H54 (cell line): ENCODE results near the gene CD34.
"Not testable (repeated sequence)": the region's sequence is repeated elsewhere in the genome, so short reads cannot be mapped to it uniquely, and the experiment has no call there.

Experiments used
- DNase-seq: peaks from one replicate; pipeline ENCODE4 v3.0.0; 2011; ENCODE audit warnings: low spot score, mixed read lengths; ENCODE audit not compliant: insufficient read length
- FAIRE-seq: peaks from 3 replicates; lab custom pipeline; 2011; peaks lifted over from hg19 to GRCh38; lab: Jason Lieb, UNC
- POLR2A ChIP-seq: IDR thresholded peaks from 2 replicates; pipeline ENCODE4 v1.6.1; 2011; ENCODE audit warnings: low read depth, mild to moderate bottlenecking, low read length

CD34 gene

GRCh38 chr1:207885129-207886032, 25.5 kb downstream of the CD34 start:
- DNase-seq, result peak; percentile 68
- TF ChIP-seq POLR2A, result no peak
- no peak for FAIRE-seq

- DNase-seq, result no peak
- no peak for FAIRE-seq
- TF ChIP-seq POLR2A, result no peak
Observed at GRCh38 chr1:207884266-207885029, 26.5 kb downstream of the CD34 start.

GRCh38 chr1:207883660-207884250, 27.2 kb downstream of the CD34 start:
- TF ChIP-seq POLR2A, result no peak
- no peak for FAIRE-seq
- DNase-seq, result no peak

- FAIRE-seq, result no peak
- TF ChIP-seq POLR2A, result no peak
Observed at GRCh38 chr1:207883104-207883651, 27.7 kb downstream of the CD34 start.

GRCh38 chr1:207882692-207883091, 28.2 kb downstream of the CD34 start:
- FAIRE-seq, result no peak

More at GRCh38 chr1:207883104-207883651, 27.7 kb downstream of the CD34 start:
- no peak for DNase-seq

GRCh38 chr1:207878939-207879338, 32.0 kb downstream of the CD34 start:
- DNase-seq (no peak), FAIRE-seq (no peak)
- no peak for TF ChIP-seq POLR2A

More at GRCh38 chr1:207882692-207883091, 28.2 kb downstream of the CD34 start:
- no peak for DNase-seq
- no peak for TF ChIP-seq POLR2A

GRCh38 chr1:207877914-207878313, 33.0 kb downstream of the CD34 start:
- FAIRE-seq, DNase-seq: not testable (repeated sequence)

GRCh38 chr1:207876131-207876530, 34.8 kb downstream of the CD34 start:
- FAIRE-seq, result no peak
- TF ChIP-seq POLR2A, result no peak
- no peak for DNase-seq

- FAIRE-seq, result no peak
- no peak for TF ChIP-seq POLR2A
- no peak for DNase-seq
Observed at GRCh38 chr1:207875532-207875931, 35.4 kb downstream of the CD34 start.

GRCh38 chr1:207873055-207873890, 37.7 kb downstream of the CD34 start:
- FAIRE-seq, result no peak
- no peak for DNase-seq
- TF ChIP-seq POLR2A, result no peak

GRCh38 chr1:207872621-207873020, 38.3 kb downstream of the CD34 start:
- DNase-seq (no peak), FAIRE-seq (no peak)
- no peak for TF ChIP-seq POLR2A

- TF ChIP-seq POLR2A, result no peak
- FAIRE-seq, result no peak
- DNase-seq, result no peak
Observed at GRCh38 chr1:207871117-207871649, 39.7 kb downstream of the CD34 start.

GRCh38 chr1:207870306-207871031, 40.5 kb downstream of the CD34 start:
- no peak for FAIRE-seq
- DNase-seq, result no peak
- TF ChIP-seq POLR2A, result no peak
